Daoy (cell line): ENCODE measurements around the gene CDAN1. TPM values are rescaled to one million over a fixed set of nuclear protein-coding genes. Genes with fewer than 3 reads are reported as not detected.

ENCODE experiments used
- total RNA-seq: library from RNA; depleted of rRNA; stranded (reverse); fragments of >200 nt; shearing (Covaris generic); gene quantifications from 2 replicates; pipeline ENCODE4 v1.2.3, GENCODE V29; 2014; rRNA removed

CDAN1 gene
- total RNA-seq, 1 experiment from 2014 or later = 17.7 TPM

Other genes starting within 250 kb of the CDAN1 start
- 26.5 and 29.4 TPM in 2 replicates for gene ZNF106, start 246.0 kb downstream of the CDAN1 start, total RNA-seq
- 59.8 and 63.4 TPM in 2 replicates for gene SNAP23, start 241.5 kb downstream of the CDAN1 start, total RNA-seq
- gene LRRC57, start 188.3 kb downstream of the CDAN1 start, total RNA-seq = 12.1 and 13.3 TPM in 2 replicates
- 55.5 and 69.5 TPM in 2 replicates for gene HAUS2, start 188.3 kb downstream of the CDAN1 start, total RNA-seq
- 0.80 and 1.2 TPM in 2 replicates for gene STARD9, start 161.5 kb downstream of the CDAN1 start, total RNA-seq
- 3.5 and 5.0 TPM in 2 replicates for gene TTBK2, start 183.7 kb upstream of the CDAN1 start, total RNA-seq